DMS53 (cell line): Measurements from ENCODE around the gene ARL6.

Experiments
- DNase-seq: peaks from one replicate; lab custom pipeline; 2025; lab: John Stamatoyannopoulos, UW

The ARL6 gene

GRCh38 chr3:97764407-97765238 lies at the start of gene ARL6:
TSS of gene ARL6 (plus strand) at chr3:97764758. CDS start at chr3:97768108, 3,350 bp downstream.
- peak; percentile 92 for DNase-seq

GRCh38 chr3:97719156-97719821 lies 45.3 kb upstream of the ARL6 start:
- DNase-seq: peak; percentile 80

- DNase-seq: no peak
Observed at GRCh38 chr3:97720417-97720816, 44.1 kb upstream of the ARL6 start.

GRCh38 chr3:97721446-97721845 lies 43.1 kb upstream of the ARL6 start:
- no peak for DNase-seq

GRCh38 chr3:97736928-97737327 lies 27.6 kb upstream of the ARL6 start:
- DNase-seq: no peak

- DNase-seq: no peak
Observed at GRCh38 chr3:97738761-97739160, 25.8 kb upstream of the ARL6 start.

GRCh38 chr3:97742036-97742435 lies 22.5 kb upstream of the ARL6 start:
- DNase-seq: no peak

- no peak for DNase-seq
Observed at GRCh38 chr3:97744289-97744688, 20.3 kb upstream of the ARL6 start.

- DNase-seq: no peak
Observed at GRCh38 chr3:97763586-97764406, 762 bp upstream of the ARL6 start.

- DNase-seq: peak; percentile 19
Observed at GRCh38 chr3:97765336-97765735, 778 bp downstream of the ARL6 start.

GRCh38 chr3:97772926-97773325 lies 8.4 kb downstream of the ARL6 start:
- no peak for DNase-seq

- DNase-seq: no peak
Observed at GRCh38 chr3:97778152-97778551, 13.6 kb downstream of the ARL6 start.

GRCh38 chr3:97793420-97794019 lies 29.0 kb downstream of the ARL6 start:
- peak; percentile 59 for DNase-seq

- DNase-seq: no peak
Observed at GRCh38 chr3:97795951-97796350, 31.4 kb downstream of the ARL6 start.

- no peak for DNase-seq
Observed at GRCh38 chr3:97804471-97804870, 39.9 kb downstream of the ARL6 start.

- DNase-seq: no peak
Observed at GRCh38 chr3:97810779-97811390, 46.3 kb downstream of the ARL6 start.

GRCh38 chr3:97815149-97815917 lies 50.8 kb downstream of the ARL6 start:
- peak; percentile 83 for DNase-seq

- DNase-seq: peak; percentile 19
Observed at GRCh38 chr3:97816811-97817210, 52.3 kb downstream of the ARL6 start.

- DNase-seq: peak; percentile 91
Observed at GRCh38 chr3:97817965-97818364, 53.4 kb downstream of the ARL6 start.

GRCh38 chr3:97820780-97821179 lies 56.2 kb downstream of the ARL6 start:
- no peak for DNase-seq

GRCh38 chr3:97821287-97821773 lies 56.8 kb downstream of the ARL6 start:
- peak; percentile 72 for DNase-seq
